Thyroid gland (tissue), 4 donors: Measurements from ENCODE around the gene USP48.

ENCODE experiments used
- CTCF ChIP-seq, 6 experiments: fragments of 200-600 bp in 3 of 6; fragments of 450-650 bp in 3 of 6; sonication (generic) in 3 of 6; IDR thresholded peaks; one replicate each; pipeline ENCODE4 v1.5.1; 2016 to 2019; ENCODE audit warnings: antibody characterized with exemption in 6 of 6, mild to moderate bottlenecking in 2 of 6, inconsistent platforms in 1 of 6, moderate library complexity in 1 of 6
- POLR2A ChIP-seq, 2 donors: fragments of 450-650 bp; IDR thresholded peaks; one replicate each; pipeline ENCODE4 v1.6.1; 2017; ENCODE audit warnings: antibody characterized with exemption in 2 of 2, mild to moderate bottlenecking in 2 of 2, moderate library complexity in 1 of 2

- TF ChIP-seq POLR2A (IDR thresholded peaks at IDR 0.05) (no peak), CTCF (IDR thresholded peaks at IDR 0.05) (no peak)
These were observed 125.3 kb downstream of the USP48 start for GRCh38 chr1:21657456-21658190.
